OCI-LY7 (cell line): Measurements from ENCODE around the gene FBRSL1.

Experiments
- CTCF ChIP-seq: fragments of 200-600 bp; sonication (generic); conservative IDR thresholded peaks from 2 replicates; pipeline ENCODE4 v1.5.1; 2014; ENCODE audit warnings: mild to moderate bottlenecking, antibody characterized with exemption, low read length, moderate library complexity, mixed read lengths
- EZH2phosphoT487 ChIP-seq: fragments of 200-600 bp; sonication (generic); IDR thresholded peaks from 2 replicates; pipeline ENCODE4 v1.6.1; 2018; ENCODE audit warnings: low read depth, borderline replicate concordance, mild to moderate bottlenecking, mixed run types, antibody characterized with exemption, low read length, moderate library complexity, mixed read lengths

GRCh38 chr12:132494294-132495164, 4.6 kb downstream of the FBRSL1 start:
- TF ChIP-seq CTCF (no peak), EZH2phosphoT487 (no peak)
